Pancreas (tissue), 10 donors: ENCODE measurements around the gene PRRG4. TPM values are rescaled to one million over a fixed set of nuclear protein-coding genes. Genes with fewer than 3 reads are reported as not detected.
"Not testable (repeated sequence)": the region's sequence is repeated elsewhere in the genome, so short reads cannot be mapped to it uniquely, and the experiment has no call there.

Source experiments
- ATAC-seq, 4 donors: fragments of 200-7000 bp; cut with Tn5 transposase; one replicate each; pipeline versions ENCODE4 v1.8.0 to v1.9.1; 2020; ENCODE audit warnings: mild to moderate bottlenecking in 4 of 4, moderate library complexity in 4 of 4
- DNase-seq, 6 donors: peaks; one replicate each; pipeline ENCODE4 v3.0.0-alpha.2; 2020
- FAIRE-seq: peaks from 2 replicates; lab custom pipeline; 2012; peaks lifted over from hg19 to GRCh38; lab: Jason Lieb, UNC
- H3K27ac ChIP-seq, 4 donors: fragments of 200-600 bp; sonication (generic); 1 replicate in 3 of 4; 2 replicates in 1 of 4; pipeline versions ENCODE4 v1.5.0 to v1.8.0; 2020
- H3K27me3 ChIP-seq, 4 donors: fragments of 200-600 bp; one replicate each; pipeline ENCODE4 v1.8.0; 2021
- H3K36me3 ChIP-seq, 3 donors: fragments of 200-600 bp; sonication (generic) in 1 of 3; one replicate each; pipeline versions ENCODE4 v1.5.0 to v1.8.0; 2020 to 2021
- H3K4me1 ChIP-seq, 3 donors: fragments of 200-600 bp; one replicate each; pipeline ENCODE4 v1.8.0; 2021
- H3K4me3 ChIP-seq, 4 donors: fragments of 200-600 bp; sonication (generic) in 2 of 4; one replicate each; pipeline versions ENCODE4 v1.5.0 to v1.8.0; 2020 to 2021
- H3K9me3 ChIP-seq, 4 donors: fragments of 200-600 bp; one replicate each; pipeline ENCODE4 v1.8.0; 2021
- CTCF ChIP-seq, 4 donors: fragments of 200-600 bp; sonication (generic) in 3 of 4; IDR thresholded peaks; one replicate each; pipeline versions ENCODE4 v1.5.0 to v1.8.0; 2021; ENCODE audit warnings: antibody characterized with exemption in 4 of 4
- WGBS, 2 donors: extraction: QIAGEN DNeasy Blood & Tissue Kit; methylation state at CpG; one replicate each; pipeline ENCODE4 v1.1.7; 2013; 5-methylcytosine and 5-hydroxymethylcytosine counted together
- intact Hi-C, 3 donors: fragments of 100-400 bp; cut with DNase I; formaldehyde crosslinking; loops; one replicate each; pipeline versions ENCODE4 v1.11.1 to v1.14.2; 2022
- polyA plus RNA-seq, 2 donors: library from polyadenylated mRNA; stranded (reverse); fragments of 200-250 nt; gene quantifications; one replicate each; pipeline ENCODE4 v1.2.3, GENCODE V29; 2013
- total RNA-seq, 6 donors: library from RNA; stranded (reverse); fragmentation: NEBNext Ultra II Directional in 4 of 6; extraction: Animal tissue kit (Norgen Biotek cat#: 25700) in 4 of 6; gene quantifications; one replicate each; pipeline versions ENCODE4 v1.2.1 to v1.2.4, GENCODE V29; 2021 to 2023
- donor health status: healthy with polysubstance abuse.
- donor health status: DM: no; HTN: no; CAD: no; lungs with moderate emphysema.
- donor health status: DM: no; HTN: no; CAD: no.
- donor health status: control.
- donor health status: control.
- donor health status: Bipolar disorder and iron deficiency.
- donor health status: DM: yes; HTN: yes; CAD: no.
- donor health status: DM: no; HTN: no; CAD: no.
- donor health status: DM: no; HTN: no; CAD: no.
- donor health status: DM: yes; HTN: yes; CAD: no.

Gene PRRG4
- total and polyA plus RNA-seq, 8 donors, result 1.3 to 7.3 (median 2.0) TPM

DNA sequence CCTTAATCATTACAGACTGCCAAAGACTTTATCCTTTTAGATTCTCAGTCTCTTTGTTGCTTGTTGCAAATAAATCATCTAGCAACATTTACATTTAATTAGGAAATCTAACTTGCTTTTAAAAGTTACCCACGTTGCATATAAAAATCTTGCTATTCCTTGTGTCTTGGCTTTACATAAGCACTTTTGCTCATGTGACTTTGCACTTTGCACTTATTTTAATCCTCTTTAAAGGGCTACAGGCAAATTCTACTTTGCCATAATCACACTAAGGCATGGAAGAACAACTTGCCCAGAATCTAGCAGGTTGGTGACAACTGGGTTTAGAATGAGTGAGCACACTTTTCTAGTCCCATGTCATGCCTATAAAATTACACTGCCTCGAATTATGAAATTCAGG lies 25.9 kb downstream of the PRRG4 start:
- no peaks in the 10 kb centered on the region for H3K36me3 ChIP-seq
- no peak for DNase-seq
- no peak for FAIRE-seq
- no peak for ATAC-seq
- WGBS, 2 donors, result 53 to 73% methylated on average over 2 of the region's 2 CpGs
- H3K9me3 ChIP-seq, result no peaks in the 10 kb centered on the region
- TF ChIP-seq CTCF (IDR thresholded peaks at IDR 0.05), result no peak
- H3K27ac ChIP-seq, result no peak overlapping the region
- intact Hi-C loops, result no loop called here
- H3K27me3 ChIP-seq, result no peaks in the 10 kb centered on the region
- H3K4me1 ChIP-seq, result no peaks in the 10 kb centered on the region
- no peak overlapping the region for H3K4me3 ChIP-seq

- ATAC-seq, result no peak
- Histone ChIP-seq H3K36me3 (no peaks in the 10 kb centered on the region), H3K9me3 (no peaks in the 10 kb centered on the region), H3K4me3 (no peak overlapping the region), H3K4me1 (no peaks in the 10 kb centered on the region), H3K27me3 (no peaks in the 10 kb centered on the region), H3K27ac (no peak overlapping the region)
- FAIRE-seq, result no peak
- 68 to 89% methylated on average over 1 of the region's 1 CpG for WGBS, 2 donors
- no peak for DNase-seq
- TF ChIP-seq CTCF (IDR thresholded peaks at IDR 0.05), result no peak
- intact Hi-C loops, result no loop called here
Observed at GRCh38 chr11:32858731-32859130, 29.0 kb downstream of the PRRG4 start.

DNA sequence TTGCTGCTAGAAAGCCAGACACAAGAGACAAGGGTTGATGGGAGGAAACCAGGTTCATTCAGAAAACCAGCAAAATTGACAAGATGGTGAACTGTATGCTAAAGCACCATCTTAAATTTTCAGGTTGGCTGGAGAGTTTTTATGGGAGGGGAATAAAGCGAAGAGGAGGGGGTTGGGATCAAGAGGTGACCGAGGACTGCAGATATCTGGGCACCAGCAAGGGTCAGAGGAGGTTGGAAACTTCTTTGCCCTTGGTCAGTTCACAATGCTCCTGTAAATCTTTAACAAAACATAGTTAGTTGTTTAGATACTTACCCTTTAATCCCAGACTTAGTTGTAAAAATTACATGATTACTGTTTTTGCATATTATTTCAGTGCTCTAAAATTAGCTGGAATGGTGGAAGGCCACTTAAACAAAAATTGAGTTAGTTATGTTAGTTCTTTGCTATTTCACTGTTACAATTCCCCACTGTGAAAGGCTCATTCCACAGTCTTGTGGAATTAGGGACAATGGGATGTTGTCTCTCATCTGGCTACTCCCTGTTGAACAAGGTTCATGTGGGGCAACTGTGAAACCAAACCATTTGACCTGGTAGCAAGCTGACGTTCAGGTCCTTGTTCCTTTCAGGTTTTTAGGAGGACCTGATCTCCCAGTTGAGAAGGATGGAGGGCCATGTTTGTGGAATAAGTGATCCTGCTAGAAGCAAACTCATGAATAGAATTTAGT lies 32.3 kb downstream of the PRRG4 start:
- Histone ChIP-seq H3K9me3 (no peaks in the 10 kb centered on the region), H3K27me3 (no peaks in the 10 kb centered on the region), H3K36me3 (no peaks in the 10 kb centered on the region), H3K4me1 (no peaks in the 10 kb centered on the region), H3K27ac (no peak overlapping the region), H3K4me3 (no peak overlapping the region)
- WGBS, 2 donors, result 69 to 83% methylated on average over 3 of the region's 3 CpGs
- ATAC-seq (no peak), DNase-seq (no peak), FAIRE-seq (no peak)
- TF ChIP-seq CTCF (IDR thresholded peaks at IDR 0.05), result no peak
- intact Hi-C loops, result no loop called here

- no peak for ATAC-seq
- Histone ChIP-seq H3K36me3 (no peaks in the 10 kb centered on the region), H3K4me3 (no peak overlapping the region), H3K27me3 (no peaks in the 10 kb centered on the region), H3K27ac (no peak overlapping the region), H3K9me3 (no peaks in the 10 kb centered on the region), H3K4me1 (no peaks in the 10 kb centered on the region)
- no peak for FAIRE-seq
- DNase-seq, result no peak
- TF ChIP-seq CTCF (IDR thresholded peaks at IDR 0.05), result no peak
- intact Hi-C loops, result no loop called here
Observed at GRCh38 chr11:32864555-32864954, 34.8 kb downstream of the PRRG4 start.

DNA sequence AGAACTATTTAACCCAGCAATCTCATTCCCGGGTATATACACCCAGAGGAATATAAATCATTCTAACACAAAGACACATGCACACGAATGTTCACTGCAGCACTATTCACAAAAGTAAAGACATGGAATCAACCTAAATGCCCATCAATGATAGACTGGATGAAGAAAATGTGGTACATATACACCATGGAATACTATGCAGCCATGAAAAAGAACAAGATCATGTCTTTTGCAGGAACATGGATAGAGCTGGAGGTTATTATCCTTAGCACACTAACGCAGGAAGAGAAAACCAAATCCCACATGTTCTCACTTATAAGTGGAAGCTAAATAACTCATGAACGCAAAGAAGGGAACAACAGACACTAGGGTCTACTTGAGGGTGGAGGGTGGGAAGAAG lies 39.0 kb downstream of the PRRG4 start:
- H3K27ac ChIP-seq, H3K4me3 ChIP-seq, ATAC-seq, H3K36me3 ChIP-seq, H3K4me1 ChIP-seq, H3K9me3 ChIP-seq, H3K27me3 ChIP-seq, DNase-seq, intact Hi-C loops, FAIRE-seq: not testable (repeated sequence)
- WGBS, 2 donors, result 64 to 81% methylated on average over 4 of the region's 4 CpGs
